SU-DHL-6 (cell line): ENCODE measurements around the gene GLYATL3.

Experiments
- H2AFZ ChIP-seq: fragments of 200-600 bp; sonication (generic); 2 replicates; pipeline ENCODE4 v1.6.1; 2014; ENCODE audit warnings: low read depth, mild to moderate bottlenecking, moderate library complexity, mixed read lengths, antibody characterized with exemption, low read length; ENCODE audit not compliant: severe bottlenecking
- H3F3A ChIP-seq: fragments of 200-600 bp; shearing (Covaris generic); 2 replicates; pipeline ENCODE4 v1.6.0; 2016; ENCODE audit warnings: antibody characterized with exemption, mild to moderate bottlenecking; ENCODE audit not compliant: insufficient read depth
- H3K27ac ChIP-seq: fragments of 200-600 bp; sonication (generic); 2 replicates; pipeline ENCODE4 v1.5.1; 2016; ENCODE audit warnings: low read depth, mild to moderate bottlenecking, low read length, moderate library complexity, mixed read lengths
- H3K27me3 ChIP-seq: fragments of 200-600 bp; sonication (generic), shearing (Covaris generic); 2 replicates; pipeline ENCODE4 v1.6.0; 2014; ENCODE audit warnings: mild to moderate bottlenecking, low read length
- H3K36me3 ChIP-seq: fragments of 200-600 bp; sonication (generic); 2 replicates; pipeline ENCODE4 v1.6.1; 2014; ENCODE audit warnings: mild to moderate bottlenecking, low read length, mixed read lengths
- H3K4me2 ChIP-seq: fragments of 300-600, 200-600 bp; shearing (Covaris generic), sonication (generic); 2 replicates; pipeline ENCODE4 v1.6.0; 2014; ENCODE audit warnings: low read length, low read depth, mild to moderate bottlenecking; ENCODE audit not compliant: poor library complexity, severe bottlenecking
- H3K4me3 ChIP-seq: fragments of 200-600 bp; sonication (generic); 2 replicates; pipeline ENCODE4 v1.5.1; 2014; ENCODE audit warnings: antibody characterized with exemption, low read length, mild to moderate bottlenecking, mixed read lengths; ENCODE audit not compliant: insufficient read depth, poor library complexity, severe bottlenecking
- H3K79me2 ChIP-seq: fragments of 200-600 bp; sonication (generic); 2 replicates; pipeline ENCODE4 v1.6.1; 2014; ENCODE audit warnings: mild to moderate bottlenecking, low read length, moderate library complexity; ENCODE audit not compliant: insufficient read depth
- H3K9ac ChIP-seq: fragments of 200-600 bp; sonication (generic); 2 replicates; pipeline ENCODE4 v1.7.0; 2014; ENCODE audit warnings: mild to moderate bottlenecking, low read length
- H3K9me2 ChIP-seq: fragments of 200-600 bp; sonication (generic); replicated peaks from 2 replicates; pipeline ENCODE4 v1.6.1; 2014; ENCODE audit warnings: low read length; ENCODE audit not compliant: insufficient read depth
- H3K9me3 ChIP-seq: fragments of 200-600 bp; sonication (generic); 2 replicates; pipeline ENCODE4 v1.6.1; 2014; ENCODE audit warnings: low read length, mixed read lengths; ENCODE audit not compliant: insufficient read depth
- H4K20me1 ChIP-seq: fragments of 200-600 bp; sonication (generic); 2 replicates; pipeline ENCODE4 v1.6.1; 2014; ENCODE audit warnings: low read depth, mild to moderate bottlenecking, antibody characterized with exemption, low read length, moderate library complexity, mixed read lengths
- EZH2phosphoT487 ChIP-seq: fragments of 200-600 bp; sonication (generic), shearing (Covaris generic); conservative IDR thresholded peaks from 2 replicates; pipeline ENCODE4 v1.6.1; 2018; ENCODE audit warnings: mild to moderate bottlenecking, antibody characterized with exemption, low read length, moderate library complexity, mixed read lengths
- TF ChIP-seq, protein P1 (sequence below): fragments of 200-600 bp; sonication (generic); IDR thresholded peaks from one replicate; pipeline ENCODE4 v1.5.1; 2017; ENCODE audit warnings: antibody characterized with exemption, mild to moderate bottlenecking, low read length, moderate library complexity; ENCODE audit not compliant: insufficient read depth, poor library complexity, severe bottlenecking

Gene GLYATL3

DNA sequence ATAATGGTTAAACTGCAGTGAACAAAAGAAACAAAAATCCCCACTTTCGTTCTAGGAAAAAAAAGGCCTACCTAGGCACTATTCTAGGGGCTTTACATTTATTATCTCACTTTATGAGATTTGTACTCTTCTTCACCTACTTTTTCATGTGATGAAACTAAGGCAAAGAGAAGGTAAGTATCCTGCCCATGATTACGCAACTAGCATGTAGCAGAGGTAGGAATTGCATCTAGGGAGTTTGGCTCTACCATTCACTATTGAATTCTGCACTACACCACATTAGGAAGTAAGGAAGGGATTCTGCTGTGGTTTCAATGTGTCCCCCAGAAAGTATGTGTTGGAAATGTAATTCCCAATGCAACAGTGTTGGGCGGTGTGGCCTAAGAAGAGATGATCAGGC, 39.4 kb downstream of the GLYATL3 start:
- Histone ChIP-seq H3K36me3 (no peaks in the 10 kb centered on the region), H3K4me2 (no peak overlapping the region), H3K9ac (no peak overlapping the region), H2AFZ (no peak overlapping the region), H3K27me3 (peaks cover 5% of the 10 kb centered on the region; the same call in 1 of the 2 replicates), H4K20me1 (no peaks in the 10 kb centered on the region), H3K9me2 (no peaks in the 10 kb centered on the region), H3F3A (no peaks in the 10 kb centered on the region), H3K9me3 (no peaks in the 10 kb centered on the region), H3K27ac (no peak overlapping the region), H3K4me3 (no peak overlapping the region), H3K79me2 (no peaks in the 10 kb centered on the region)
- TF ChIP-seq, protein P1, sequence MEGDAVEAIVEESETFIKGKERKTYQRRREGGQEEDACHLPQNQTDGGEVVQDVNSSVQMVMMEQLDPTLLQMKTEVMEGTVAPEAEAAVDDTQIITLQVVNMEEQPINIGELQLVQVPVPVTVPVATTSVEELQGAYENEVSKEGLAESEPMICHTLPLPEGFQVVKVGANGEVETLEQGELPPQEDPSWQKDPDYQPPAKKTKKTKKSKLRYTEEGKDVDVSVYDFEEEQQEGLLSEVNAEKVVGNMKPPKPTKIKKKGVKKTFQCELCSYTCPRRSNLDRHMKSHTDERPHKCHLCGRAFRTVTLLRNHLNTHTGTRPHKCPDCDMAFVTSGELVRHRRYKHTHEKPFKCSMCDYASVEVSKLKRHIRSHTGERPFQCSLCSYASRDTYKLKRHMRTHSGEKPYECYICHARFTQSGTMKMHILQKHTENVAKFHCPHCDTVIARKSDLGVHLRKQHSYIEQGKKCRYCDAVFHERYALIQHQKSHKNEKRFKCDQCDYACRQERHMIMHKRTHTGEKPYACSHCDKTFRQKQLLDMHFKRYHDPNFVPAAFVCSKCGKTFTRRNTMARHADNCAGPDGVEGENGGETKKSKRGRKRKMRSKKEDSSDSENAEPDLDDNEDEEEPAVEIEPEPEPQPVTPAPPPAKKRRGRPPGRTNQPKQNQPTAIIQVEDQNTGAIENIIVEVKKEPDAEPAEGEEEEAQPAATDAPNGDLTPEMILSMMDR: no peak
- no peak for TF ChIP-seq EZH2phosphoT487

- Histone ChIP-seq H3K9ac (no peak overlapping the region), H3K27ac (no peak overlapping the region), H3K4me3 (no peak overlapping the region), H3K79me2 (no peaks in the 10 kb centered on the region), H2AFZ (no peak overlapping the region), H3K4me2 (no peak overlapping the region), H3K9me2 (no peaks in the 10 kb centered on the region), H3F3A (no peaks in the 10 kb centered on the region), H4K20me1 (no peaks in the 10 kb centered on the region), H3K27me3 (peaks cover 5% of the 10 kb centered on the region; the same call in 1 of the 2 replicates), H3K36me3 (no peaks in the 10 kb centered on the region), H3K9me3 (no peaks in the 10 kb centered on the region)
- TF ChIP-seq, protein P1: no peak
- TF ChIP-seq EZH2phosphoT487: no peak
These were observed 40.9 kb downstream of the GLYATL3 start for GRCh38 chr6:49540614-49541013.

DNA sequence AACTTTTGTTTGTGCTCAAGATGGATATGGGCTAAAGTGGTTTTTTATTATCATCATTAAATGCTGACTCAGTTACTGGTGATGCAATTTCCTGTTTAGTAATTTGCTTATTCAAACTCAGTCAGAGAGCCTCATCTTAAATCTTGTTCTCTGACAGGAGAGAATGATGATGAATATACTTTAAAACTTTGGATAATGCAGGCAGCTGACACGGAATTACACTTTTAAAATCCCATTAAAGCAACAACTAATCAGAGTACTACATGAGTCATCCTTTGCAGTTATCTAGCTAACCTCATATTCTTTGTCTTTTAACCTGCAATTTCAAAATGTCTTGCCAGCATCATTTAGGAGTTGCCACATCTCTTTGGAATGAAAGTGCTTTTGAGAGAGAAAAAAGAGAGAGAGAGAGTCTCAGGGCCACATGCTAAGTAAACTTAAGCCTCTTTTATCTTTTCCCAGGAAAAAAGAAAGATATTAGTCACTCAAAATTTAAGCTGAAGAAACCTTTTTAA, 41.5 kb downstream of the GLYATL3 start:
- no peaks in the 10 kb centered on the region for H3K9me3 ChIP-seq
- H3K4me3 ChIP-seq: no peak overlapping the region
- no peaks in the 10 kb centered on the region for H3K79me2 ChIP-seq
- H3K27me3 ChIP-seq: peaks cover 5% of the 10 kb centered on the region; the same call in 1 of the 2 replicates
- H3K36me3 ChIP-seq: no peaks in the 10 kb centered on the region
- TF ChIP-seq, protein P1: no peak
- no peak for TF ChIP-seq EZH2phosphoT487
- no peak overlapping the region for H2AFZ ChIP-seq
- no peaks in the 10 kb centered on the region for H3F3A ChIP-seq
- H3K9ac ChIP-seq: no peak overlapping the region
- H3K9me2 ChIP-seq: no peaks in the 10 kb centered on the region
- H4K20me1 ChIP-seq: no peaks in the 10 kb centered on the region
- no peak overlapping the region for H3K27ac ChIP-seq
- H3K4me2 ChIP-seq: no peak overlapping the region
